Thyroid gland (tissue), 4 donors: Measurements from ENCODE around the gene CCR6.

Experiments
- POLR2A ChIP-seq, 2 donors: fragments of 450-650 bp; IDR thresholded peaks; one replicate each; pipeline ENCODE4 v1.6.1; 2017; ENCODE audit warnings: antibody characterized with exemption in 2 of 2, mild to moderate bottlenecking in 2 of 2, moderate library complexity in 1 of 2
- TF ChIP-seq, protein P1 (sequence below), 6 experiments: fragments of 200-600 bp in 3 of 6; fragments of 450-650 bp in 3 of 6; sonication (generic) in 3 of 6; IDR thresholded peaks; one replicate each; pipeline ENCODE4 v1.5.1; 2016 to 2019; ENCODE audit warnings: antibody characterized with exemption in 6 of 6, mild to moderate bottlenecking in 2 of 6, inconsistent platforms in 1 of 6, moderate library complexity in 1 of 6

DNA sequence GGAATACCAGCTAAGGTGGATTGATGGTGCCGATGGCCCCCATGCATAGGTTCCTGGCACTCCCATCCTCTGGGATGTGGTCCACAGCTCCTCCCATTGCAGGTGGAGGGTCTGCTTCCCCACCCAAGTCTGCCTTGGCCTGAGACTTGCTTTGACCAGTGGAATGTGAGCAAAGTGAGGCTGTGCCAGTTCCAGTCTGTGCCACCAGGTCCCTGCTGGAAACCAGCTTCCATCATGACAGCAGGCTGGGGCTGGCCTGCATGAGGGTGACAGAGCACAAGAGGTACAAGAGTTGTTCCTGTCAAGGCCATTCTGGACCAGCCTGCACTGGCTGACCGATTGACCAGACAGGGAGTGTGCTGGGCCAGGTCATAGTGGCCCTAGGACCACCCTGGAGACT is 27.0 kb upstream of the CCR6 start:
- TF ChIP-seq, protein P1, sequence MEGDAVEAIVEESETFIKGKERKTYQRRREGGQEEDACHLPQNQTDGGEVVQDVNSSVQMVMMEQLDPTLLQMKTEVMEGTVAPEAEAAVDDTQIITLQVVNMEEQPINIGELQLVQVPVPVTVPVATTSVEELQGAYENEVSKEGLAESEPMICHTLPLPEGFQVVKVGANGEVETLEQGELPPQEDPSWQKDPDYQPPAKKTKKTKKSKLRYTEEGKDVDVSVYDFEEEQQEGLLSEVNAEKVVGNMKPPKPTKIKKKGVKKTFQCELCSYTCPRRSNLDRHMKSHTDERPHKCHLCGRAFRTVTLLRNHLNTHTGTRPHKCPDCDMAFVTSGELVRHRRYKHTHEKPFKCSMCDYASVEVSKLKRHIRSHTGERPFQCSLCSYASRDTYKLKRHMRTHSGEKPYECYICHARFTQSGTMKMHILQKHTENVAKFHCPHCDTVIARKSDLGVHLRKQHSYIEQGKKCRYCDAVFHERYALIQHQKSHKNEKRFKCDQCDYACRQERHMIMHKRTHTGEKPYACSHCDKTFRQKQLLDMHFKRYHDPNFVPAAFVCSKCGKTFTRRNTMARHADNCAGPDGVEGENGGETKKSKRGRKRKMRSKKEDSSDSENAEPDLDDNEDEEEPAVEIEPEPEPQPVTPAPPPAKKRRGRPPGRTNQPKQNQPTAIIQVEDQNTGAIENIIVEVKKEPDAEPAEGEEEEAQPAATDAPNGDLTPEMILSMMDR (IDR thresholded peaks at IDR 0.05) = no peak
- no peak for TF ChIP-seq POLR2A (IDR thresholded peaks at IDR 0.05)
